K562 (cell line): ENCODE data around the gene BRSK1. TPM values are rescaled to one million over a fixed set of nuclear protein-coding genes. Genes with fewer than 3 reads are reported as not detected.

Source experiments
- BRCA1 ChIP-seq, 2 experiments: fragments of 450-650 bp in 1 of 2; sonication (generic) in 1 of 2; formaldehyde crosslinking in 1 of 2; IDR thresholded peaks; 2 replicates each; pipeline versions ENCODE4 v1.5.0 to v1.6.1; 2017 to 2020; ENCODE audit warnings: mild to moderate bottlenecking in 1 of 2, missing genetic modification reagents in 1 of 2
- CREB1 ChIP-seq, 2 experiments: sonication (generic) in 1 of 2; formaldehyde crosslinking in 1 of 2; IDR thresholded peaks; 2 replicates each; pipeline versions ENCODE4 v1.6.1 to v1.8.0; 2012 to 2022; ENCODE audit warnings: inconsistent platforms in 1 of 2, mild to moderate bottlenecking in 1 of 2, missing genetic modification reagents in 1 of 2, moderate library complexity in 1 of 2
- DDX20 ChIP-seq: fragments of 450-650 bp; IDR thresholded peaks from 2 replicates; pipeline ENCODE4 v1.6.1; 2016; ENCODE audit warnings: missing genetic modification characterization, low read depth, mild to moderate bottlenecking, missing compliant biosample characterization, moderate library complexity
- GABPB2 ChIP-seq: fragments of 250-450 bp; sonication (Bioruptor Pico); conservative IDR thresholded peaks from 2 replicates; pipeline ENCODE4 v1.5.1; 2021; ENCODE audit warnings: mild to moderate bottlenecking
- GATAD2A ChIP-seq: fragments of 450-650 bp; IDR thresholded peaks from 2 replicates; pipeline ENCODE4 v1.6.1; 2017
- HNRNPUL1 ChIP-seq: fragments of 200-400 bp; formaldehyde crosslinking; IDR thresholded peaks from 2 replicates; pipeline ENCODE4 v1.6.1; 2017; ENCODE audit warnings: low read length
- ILF3 ChIP-seq: fragments of 450-650 bp; IDR thresholded peaks from 2 replicates; pipeline ENCODE4 v1.6.1; 2018; ENCODE audit warnings: antibody characterized with exemption, mild to moderate bottlenecking, moderate library complexity, borderline replicate concordance
- MTF1 ChIP-seq: fragments of 250-450 bp; sonication (Bioruptor Pico); IDR thresholded peaks from 2 replicates; pipeline ENCODE4 v1.9.0; 2021; ENCODE audit warnings: moderate library complexity, mild to moderate bottlenecking, inconsistent platforms, borderline replicate concordance
- NR4A1 ChIP-seq, 2 experiments: fragments of 250-450 bp in 1 of 2; fragments of 450-650 bp in 1 of 2; sonication (Bioruptor Pico) in 1 of 2; IDR thresholded peaks; 2 replicates each; pipeline versions ENCODE4 v1.4.0 to v1.6.1; 2016 to 2020; ENCODE audit warnings: mild to moderate bottlenecking in 2 of 2, missing compliant biosample characterization in 1 of 2, missing genetic modification characterization in 1 of 2, moderate library complexity in 1 of 2
- PBX2 ChIP-seq, 2 experiments: IDR thresholded peaks in 1 of 2; conservative IDR thresholded peaks in 1 of 2; 2 replicates each; pipeline ENCODE4 v1.6.1; 2016; ENCODE audit warnings: low read depth in 2 of 2, mild to moderate bottlenecking in 1 of 2, missing compliant biosample characterization in 1 of 2, missing genetic modification characterization in 1 of 2, moderate library complexity in 1 of 2
- RNF219 ChIP-seq: fragments of 250-450 bp; sonication (Bioruptor Pico); IDR thresholded peaks from 2 replicates; pipeline ENCODE4 v1.5.0; 2022; ENCODE audit warnings: mild to moderate bottlenecking
- SLC30A9 ChIP-seq: fragments of 250-450 bp; sonication (Bioruptor Pico); IDR thresholded peaks from 2 replicates; pipeline ENCODE4 v1.8.0; 2022; ENCODE audit warnings: mild to moderate bottlenecking, moderate library complexity
- SMARCA5 ChIP-seq: fragments of 450-650 bp; IDR thresholded peaks from 2 replicates; pipeline ENCODE4 v1.6.1; 2016
- TEAD4 ChIP-seq, 2 experiments: sonication (generic) in 1 of 2; formaldehyde crosslinking in 1 of 2; IDR thresholded peaks; 2 replicates each; pipeline versions ENCODE4 v1.6.1 to v1.8.0; 2012 to 2022; ENCODE audit warnings: borderline replicate concordance in 1 of 2, inconsistent platforms in 1 of 2, low read length in 1 of 2, mild to moderate bottlenecking in 1 of 2, missing genetic modification reagents in 1 of 2
- THRB ChIP-seq: fragments of 450-650 bp; formaldehyde crosslinking; conservative IDR thresholded peaks from 2 replicates; pipeline ENCODE4 v1.4.0; 2022; ENCODE audit warnings: mild to moderate bottlenecking, missing genetic modification characterization
- ZNF274 ChIP-seq: IDR thresholded peaks from 2 replicates; pipeline ENCODE4 v1.6.1; 2011; ENCODE audit warnings: low read depth, mild to moderate bottlenecking, low read length, moderate library complexity, borderline replicate concordance
- ZNF444 ChIP-seq: fragments of 250-450 bp; sonication (Bioruptor Pico); IDR thresholded peaks from 2 replicates; pipeline ENCODE4 v1.4.0; 2020; ENCODE audit warnings: mild to moderate bottlenecking, moderate library complexity
- ZNF445 ChIP-seq: fragments of 250-450 bp; sonication (Bioruptor Pico); IDR thresholded peaks from 2 replicates; pipeline ENCODE4 v1.4.0; 2020; ENCODE audit warnings: low read depth, mild to moderate bottlenecking, moderate library complexity
- ZNF695 ChIP-seq: fragments of 450-650 bp; formaldehyde crosslinking; IDR thresholded peaks from 2 replicates; pipeline ENCODE4 v1.4.0; 2020; ENCODE audit warnings: mild to moderate bottlenecking, moderate library complexity
- polyA plus RNA-seq, 8 experiments: library from polyadenylated mRNA; depleted of rRNA in 4 of 8; stranded (reverse) in 5 of 8; unstranded in 3 of 8; fragments of >200 nt; fragmentation: Nextera tagmentation in 2 of 8; fragmentation: Illumina TruSeq in 1 of 8; extraction: Ambion mirVana in 2 of 8; extraction: Trizol in 1 of 8; gene quantifications; 2 replicates each; pipeline versions ENCODE4 v1.2.1 to v1.2.3, GENCODE V29; 2011 to 2014; ENCODE audit warnings: inconsistent platforms in 1 of 8, missing spikeins in 1 of 8
- total RNA-seq, 7 experiments: library from RNA; depleted of rRNA in 6 of 7; stranded (reverse); fragments of >200 nt in 6 of 7; fragmentation: Illumina TruSeq in 2 of 7; extraction: Trizol in 2 of 7; gene quantifications; 2 replicates each; pipeline versions ENCODE4 v1.2.1 to v1.2.3, GENCODE V29; 2011 to 2021; ENCODE audit warnings: low replicate concordance in 1 of 7

The BRSK1 gene
- total and polyA plus RNA-seq, 9 of the 15 experiments (the other 6 are each of a cell fraction or from before 2014, with no cell fraction given): 1.7 to 9.3 (median 3.8) TPM; not detected in 2

GRCh38 chr19:55279770-55280643 is 3.8 kb upstream of the BRSK1 start, which contains the start of gene HSPBP1 (continued):
- TF ChIP-seq RNF219 (CRISPR knock-in tag) (no peak), ZNF695 (CRISPR knock-in tag) (no peak), HNRNPUL1 (no peak), ILF3 (no peak), SMARCA5 (no peak), TEAD4 (IDR thresholded peaks at IDR 0.05; ENCODE audit: low read length) (no peak), TEAD4 (CRISPR knock-in tag; IDR thresholded peaks at IDR 0.05; ENCODE audit: borderline replicate concordance) (no peak), ZNF274 (no peak), DDX20 (tag) (no peak), MTF1 (no peak), SLC30A9 (CRISPR knock-in tag) (no peak), CREB1 (IDR thresholded peaks at IDR 0.05) (peak; percentile 58), CREB1 (CRISPR knock-in tag; IDR thresholded peaks at IDR 0.05) (peak; percentile 78), THRB (no peak; the same call in 1 of the 2 replicates), NR4A1 (CRISPR knock-in tag; IDR thresholded peaks at IDR 0.05) (no peak), NR4A1 (tag; IDR thresholded peaks at IDR 0.05) (no peak), GABPB2 (CRISPR knock-in tag) (no peak), ZNF444 (CRISPR knock-in tag) (no peak), BRCA1 (IDR thresholded peaks at IDR 0.05) (no peak), BRCA1 (CRISPR knock-in tag; IDR thresholded peaks at IDR 0.05) (no peak), GATAD2A (no peak), ZNF445 (no peak), PBX2 (CRISPR knock-in tag; IDR thresholded peaks at IDR 0.05; ENCODE audit: low read depth) (peak; percentile 80), PBX2 (tag; conservative IDR thresholded peaks at IDR 0.05; ENCODE audit: low read depth) (peak; percentile 88)
